Activated CD4-positive, CD25-positive, alpha-beta regulatory T cell treated with anti-CD3 and anti-CD28 coated beads, Interleukin-2, amount 50 U/mL, for 16 hours (primary cell): ENCODE results near the gene CIZ1.
A peak's percentile ranks its signal among the peaks of the same experiment; 100 is the strongest.
"Not testable (repeated sequence)": the region's sequence is repeated elsewhere in the genome, so short reads cannot be mapped to it uniquely, and the experiment has no call there.

Source experiments
- DNase-seq: peaks from one replicate; pipeline ENCODE4 v3.0.0-alpha.2; 2020; ENCODE audit warnings: low read depth, low spot score

The CIZ1 gene

GRCh38 chr9:128145536-128145935 lies 45.8 kb downstream of the CIZ1 start:
- no peak for DNase-seq

DNA sequence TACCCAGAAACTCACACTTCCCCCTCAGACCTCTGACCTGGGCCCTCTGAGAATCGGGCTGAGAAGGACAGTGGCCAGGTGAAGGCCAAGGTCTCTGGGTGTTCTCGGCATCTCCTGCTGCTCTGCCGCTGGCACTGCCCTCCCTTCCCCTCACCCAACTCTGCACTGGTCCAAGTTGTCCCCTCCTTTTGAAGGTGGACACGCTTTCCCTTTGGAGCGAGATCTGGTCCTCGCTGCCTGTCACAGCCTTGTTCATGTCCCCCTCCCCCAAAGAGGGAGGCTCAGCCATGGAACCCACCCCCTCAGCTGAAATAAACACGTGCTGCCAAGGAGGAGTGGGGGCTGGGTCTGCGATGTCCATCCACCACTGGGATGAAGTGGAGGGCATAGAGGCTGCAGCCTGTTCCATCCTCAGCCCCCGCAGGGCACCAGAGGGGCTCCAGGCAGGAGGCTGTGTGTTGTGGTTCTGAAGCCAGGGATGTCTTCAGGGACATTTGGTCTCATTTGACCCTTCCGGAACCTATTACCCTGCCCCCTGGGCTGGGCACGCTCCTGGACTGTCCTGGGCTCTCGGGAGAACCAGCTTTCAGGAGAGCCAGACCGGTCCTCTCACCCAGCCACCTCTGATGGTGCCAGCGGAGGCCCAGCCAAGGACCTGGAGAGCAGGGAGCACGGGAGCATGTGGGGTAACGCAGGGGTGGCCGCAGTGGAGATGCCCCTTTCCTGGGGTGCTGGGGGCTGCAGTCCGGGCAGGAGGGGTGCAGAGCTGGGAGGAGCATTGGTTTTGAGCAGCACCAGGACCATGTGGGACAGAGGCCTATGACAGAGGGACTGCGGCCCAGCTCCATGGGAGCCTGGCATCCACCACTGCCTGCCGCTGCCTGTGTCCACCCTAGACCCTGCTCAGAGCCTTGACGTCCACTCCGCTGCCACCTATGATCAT lies 46.9 kb downstream of the CIZ1 start:
- no peak for DNase-seq

DNA sequence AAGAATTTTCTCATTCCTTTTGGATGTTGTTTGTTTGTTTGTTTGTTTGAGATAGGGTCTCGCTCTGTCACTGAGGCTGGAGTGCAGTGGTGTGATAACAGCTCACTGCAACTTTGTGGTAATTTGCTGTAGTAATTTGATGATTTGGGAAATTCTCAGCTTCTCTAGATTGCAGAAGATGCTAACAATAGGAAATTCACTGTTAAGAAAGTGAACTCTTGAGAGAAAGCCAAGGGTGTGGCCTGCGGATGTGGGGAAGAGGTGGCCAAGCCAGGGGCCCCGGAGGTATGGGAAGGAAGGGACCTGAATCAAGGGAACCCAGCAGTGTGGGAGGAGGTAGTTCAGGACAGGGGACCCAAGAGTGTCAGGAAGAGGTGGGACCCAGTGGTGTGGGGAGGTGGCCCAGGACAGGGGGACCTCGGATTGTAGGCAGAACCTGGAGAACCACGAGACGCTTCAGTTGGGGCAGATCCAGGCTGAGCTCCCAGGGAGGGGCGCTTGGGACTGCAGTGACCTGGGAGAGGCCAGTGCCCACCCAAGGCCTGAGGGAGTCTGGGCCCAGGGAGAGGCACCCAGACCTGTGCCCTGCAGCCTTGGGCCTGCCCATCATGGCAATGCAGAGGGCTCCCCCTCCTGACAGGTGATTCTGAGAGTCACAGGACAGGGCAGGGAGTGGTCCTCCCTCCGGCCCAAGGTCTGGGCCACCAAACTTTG lies 47.7 kb downstream of the CIZ1 start:
- DNase-seq, result no peak

DNA sequence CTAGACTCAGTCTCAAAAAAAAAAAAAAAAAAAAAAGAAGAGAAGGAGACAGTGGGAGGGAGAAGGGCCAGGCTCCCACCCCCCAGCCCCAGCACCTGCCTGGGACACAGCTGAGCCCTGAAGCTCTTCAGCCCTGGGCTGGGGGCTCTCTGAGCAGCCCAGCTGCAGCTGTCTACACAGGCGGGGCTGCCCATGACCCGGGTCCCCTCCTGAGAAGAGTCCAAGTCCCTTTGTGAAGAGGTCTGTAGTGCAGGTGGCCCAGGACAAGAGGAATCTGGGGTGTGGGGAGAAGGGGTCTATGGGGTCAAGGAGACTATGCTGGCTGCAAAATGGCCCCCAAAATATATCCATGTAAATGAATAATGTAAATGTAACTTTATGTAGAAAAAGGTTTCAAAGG lies 48.8 kb downstream of the CIZ1 start:
- no peak for DNase-seq

- DNase-seq, result no peak
Measured at GRCh38 chr9:128142061-128142460, 49.3 kb downstream of the CIZ1 start.

GRCh38 chr9:128141604-128142003 lies 49.8 kb downstream of the CIZ1 start:
- DNase-seq, result no peak

DNA sequence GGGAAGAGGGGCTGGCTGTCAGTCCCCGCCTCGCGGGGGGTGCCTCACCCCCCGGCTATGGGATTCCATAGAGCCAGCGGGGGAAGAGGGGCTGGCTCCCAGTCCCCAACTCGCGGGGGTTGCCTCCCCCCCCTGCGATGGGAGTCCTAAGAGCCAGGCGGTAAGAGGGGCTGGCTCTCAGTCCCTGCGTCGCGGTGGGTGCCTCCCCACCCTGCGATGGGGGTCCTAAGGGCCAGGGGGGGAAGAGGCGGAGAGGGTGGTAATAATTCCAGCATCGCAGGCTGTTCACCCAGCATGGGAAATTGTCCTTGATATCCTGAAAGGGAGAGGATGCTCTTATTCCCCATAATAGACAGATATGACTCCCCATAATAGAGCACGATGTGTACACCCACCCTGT lies 51.8 kb downstream of the CIZ1 start:
- no peak for DNase-seq

- DNase-seq, result no peak
Measured at GRCh38 chr9:128138001-128138400, 53.4 kb downstream of the CIZ1 start.

GRCh38 chr9:128136816-128137793 lies 54.3 kb downstream of the CIZ1 start:
- no peak for DNase-seq

GRCh38 chr9:128135561-128135960 lies 55.8 kb downstream of the CIZ1 start:
- DNase-seq, result not testable (repeated sequence)

GRCh38 chr9:128132139-128132538 lies 59.2 kb downstream of the CIZ1 start:
- DNase-seq, result not testable (repeated sequence)

DNA sequence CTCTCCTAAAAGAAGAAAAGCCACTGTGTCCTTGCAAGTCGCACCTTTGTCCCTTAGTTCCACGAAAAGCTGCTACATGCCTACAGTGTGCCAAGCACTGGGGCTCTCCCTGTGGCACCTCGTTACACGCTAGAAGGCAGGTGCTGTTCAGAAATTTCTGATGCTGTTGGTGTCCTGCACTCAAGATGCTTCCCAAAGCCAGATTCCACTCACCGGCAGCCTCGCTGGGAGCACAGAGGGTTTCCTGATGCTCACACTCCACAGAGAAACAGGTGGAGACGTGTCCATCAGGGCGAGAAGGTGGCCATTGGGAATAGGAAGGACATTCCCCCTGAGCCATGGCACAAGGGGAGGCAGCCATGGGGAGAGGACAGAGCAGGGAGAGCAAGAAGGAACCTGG lies 60.0 kb downstream of the CIZ1 start:
- DNase-seq, result not testable (repeated sequence)

DNA sequence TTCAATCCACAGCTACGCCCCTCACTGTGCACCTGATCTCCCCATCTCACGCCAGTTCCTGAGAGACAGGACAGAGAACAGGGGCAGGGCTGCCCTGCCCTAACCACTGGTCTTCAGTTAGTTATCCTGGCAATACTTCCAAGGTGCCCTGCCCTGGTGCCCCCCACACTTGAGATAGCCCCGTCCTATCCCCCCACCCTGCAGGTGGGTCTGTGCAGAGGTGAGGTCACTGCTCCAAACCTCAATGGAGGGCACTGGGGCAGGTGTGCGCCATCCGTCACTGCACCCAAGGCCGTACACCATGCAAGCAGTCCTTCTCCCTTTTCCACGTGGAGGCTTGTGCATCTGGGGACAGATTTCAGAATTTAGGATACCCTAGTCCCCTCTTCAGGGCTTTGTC lies 60.7 kb downstream of the CIZ1 start:
- not testable (repeated sequence) for DNase-seq

DNA sequence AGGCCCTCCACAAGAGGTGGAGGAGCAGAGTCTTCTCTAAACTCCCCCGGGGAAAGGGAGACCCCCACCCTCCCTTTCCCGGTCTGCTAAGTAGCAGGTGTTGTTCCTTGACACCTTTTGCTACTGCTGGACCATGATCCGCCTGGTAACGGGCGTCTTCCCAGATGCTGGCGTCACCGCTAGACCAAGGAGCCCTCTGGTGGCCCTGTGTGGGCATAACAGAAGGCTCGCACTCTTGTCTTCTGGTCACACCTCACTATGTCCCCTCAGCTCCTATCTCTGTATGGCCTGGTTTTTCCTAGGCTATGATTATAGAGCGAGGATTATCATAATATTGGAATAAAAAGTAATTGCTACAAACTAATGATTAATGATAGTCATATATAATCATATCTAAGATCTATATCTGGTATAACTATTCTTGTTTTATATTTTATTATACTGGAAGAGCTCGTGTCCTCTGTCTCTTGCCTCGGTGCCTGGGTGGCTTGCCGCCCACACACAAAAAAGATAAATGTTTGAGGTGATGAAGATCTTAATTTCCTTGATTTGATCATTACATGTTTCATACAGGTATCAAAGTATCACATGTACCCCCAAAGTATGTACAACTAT lies 61.3 kb downstream of the CIZ1 start:
- not testable (repeated sequence) for DNase-seq

DNA sequence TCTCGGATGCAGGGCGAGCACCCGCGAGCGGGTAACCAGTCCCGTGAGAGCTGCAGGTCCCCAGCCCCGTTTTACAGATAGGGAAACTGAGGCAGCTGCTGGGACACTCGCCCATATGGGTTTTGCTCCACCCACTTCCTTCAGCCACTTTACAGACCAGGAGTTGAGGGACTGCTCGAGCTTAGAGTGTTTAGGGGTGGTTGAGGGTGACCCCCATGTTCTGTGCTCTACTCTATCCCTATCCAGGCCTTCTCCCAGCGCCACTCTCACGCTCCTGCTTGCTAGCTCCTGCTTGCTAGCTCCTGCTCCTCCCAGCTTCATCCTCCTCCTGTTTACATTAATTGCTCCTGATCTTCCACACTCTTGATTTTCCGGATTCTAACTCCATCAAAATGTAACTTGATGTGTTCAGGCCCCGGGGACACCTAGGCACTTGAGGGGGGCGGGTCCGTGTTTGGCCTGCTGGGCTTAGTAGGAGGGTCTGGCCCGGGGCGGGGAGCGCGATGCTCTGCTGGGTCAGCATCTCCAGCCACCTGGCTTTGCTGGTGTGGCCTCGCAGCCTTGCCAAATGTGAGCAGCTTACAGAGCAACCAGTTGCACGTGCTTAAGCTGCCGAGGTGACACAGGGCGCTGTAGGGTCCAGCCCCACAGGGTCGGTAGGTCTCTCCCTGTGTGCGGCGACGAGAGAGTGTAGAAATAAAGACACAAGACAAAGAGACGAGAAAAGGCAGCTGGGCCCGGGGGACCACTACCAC lies 62.4 kb downstream of the CIZ1 start:
- no peak for DNase-seq

DNA sequence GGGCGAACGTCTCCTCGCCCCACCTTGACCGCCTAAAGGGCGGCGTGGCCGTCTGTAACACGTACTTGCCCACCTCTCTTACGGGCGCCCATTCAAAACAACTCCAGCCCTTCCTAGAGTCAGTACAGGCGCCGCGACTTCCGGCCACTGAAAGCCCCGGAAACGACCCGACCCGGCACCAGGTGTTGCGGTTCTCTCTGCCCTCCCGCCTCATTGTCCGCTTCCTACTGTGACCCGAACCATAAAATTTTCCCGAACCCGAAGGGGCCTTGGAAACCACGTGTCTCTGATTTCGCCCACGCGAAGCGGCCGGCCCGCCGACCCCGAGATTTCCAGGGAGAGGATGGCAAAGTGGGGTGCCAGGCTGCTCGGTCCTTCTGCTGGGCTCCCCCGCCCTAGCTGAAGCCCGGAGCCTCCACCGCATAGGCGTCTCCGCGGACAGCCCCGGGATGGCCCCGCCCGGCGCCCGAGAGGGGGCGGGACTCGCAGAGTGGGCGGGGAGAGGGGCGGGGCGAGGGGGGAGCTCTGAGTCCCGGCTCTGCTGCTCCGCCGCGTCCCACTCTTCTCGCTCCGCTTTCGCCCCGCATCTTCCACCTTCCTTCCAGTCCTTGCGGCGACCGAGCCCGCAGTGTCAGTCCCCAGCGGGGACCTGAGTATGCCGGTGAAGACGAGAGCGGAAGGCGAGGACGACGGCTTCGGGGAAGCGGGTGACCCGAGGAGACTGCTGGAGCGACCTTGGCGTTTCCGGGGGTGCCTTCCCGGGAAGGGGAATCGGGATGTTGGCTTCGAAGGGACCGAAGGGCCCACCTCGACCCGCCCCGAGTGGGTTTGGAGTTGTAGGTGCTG lies 63.2 kb downstream of the CIZ1 start:
- DNase-seq, result peak; percentile 72

DNA sequence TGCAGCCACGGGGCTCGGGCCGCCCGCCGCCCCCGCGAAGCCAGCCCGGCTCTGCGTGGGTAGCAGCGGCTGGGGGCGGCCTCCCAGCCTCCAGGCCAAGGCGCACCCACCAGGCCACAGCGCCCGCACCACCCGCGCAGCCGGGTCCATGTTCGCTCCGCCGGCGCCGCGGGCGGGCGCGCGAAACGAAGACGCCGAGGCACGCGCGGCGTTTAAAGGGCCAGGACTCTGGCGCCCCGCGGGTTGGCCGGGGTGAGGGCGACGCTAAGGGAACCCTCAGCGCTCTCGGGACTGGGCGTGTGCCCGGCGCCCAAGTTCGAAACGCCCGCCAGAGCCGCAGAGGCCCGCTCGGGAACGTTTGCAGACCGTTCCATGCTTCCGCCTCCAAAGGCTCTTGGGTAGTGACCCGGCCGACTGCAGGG lies 63.8 kb downstream of the CIZ1 start, which contains the start of gene PTGES2:
PTGES2 (minus strand) TSS at position 162 of the 422 bp plus-strand sequence; CDS start at position 150, 12 bp downstream.
- peak; percentile 57 for DNase-seq

- DNase-seq, result no peak
Measured at GRCh38 chr9:128125580-128126354, 65.6 kb downstream of the CIZ1 start.
